AG04449 (cell line): ENCODE data around the gene MYO18B.

Experiments used
- CTCF ChIA-PET: fragments of 350-600 bp; formaldehyde crosslinking; extraction: SDS; loops from one replicate; lab custom pipeline; 2021; ENCODE audit warnings: antibody characterized with exemption; lab: Yijun Ruan, JAX
- POLR2A ChIA-PET: fragments of 400-600, 350-600 bp; formaldehyde crosslinking; extraction: SDS; loops from one replicate; lab custom pipeline; 2020; ENCODE audit warnings: antibody characterized with exemption, inconsistent platforms; lab: Yijun Ruan, JAX
- DNase-seq: peaks from one replicate; pipeline ENCODE4 v3.0.0-alpha.2; 2010; ENCODE audit warnings: low read depth, low spot score
- H3K4me3 ChIP-seq: 2 replicates; pipeline ENCODE4 v1.5.1; 2011; ENCODE audit warnings: low read depth, mild to moderate bottlenecking, control low read depth, low read length
- TF ChIP-seq, protein P1 (sequence below): IDR thresholded peaks from one replicate; pipeline ENCODE4 v1.5.1; 2011; ENCODE audit warnings: mild to moderate bottlenecking, moderate library complexity, low read length, control low read depth, inconsistent platforms; ENCODE audit not compliant: insufficient read depth; ENCODE audit errors: missing control alignments

The MYO18B gene

DNA sequence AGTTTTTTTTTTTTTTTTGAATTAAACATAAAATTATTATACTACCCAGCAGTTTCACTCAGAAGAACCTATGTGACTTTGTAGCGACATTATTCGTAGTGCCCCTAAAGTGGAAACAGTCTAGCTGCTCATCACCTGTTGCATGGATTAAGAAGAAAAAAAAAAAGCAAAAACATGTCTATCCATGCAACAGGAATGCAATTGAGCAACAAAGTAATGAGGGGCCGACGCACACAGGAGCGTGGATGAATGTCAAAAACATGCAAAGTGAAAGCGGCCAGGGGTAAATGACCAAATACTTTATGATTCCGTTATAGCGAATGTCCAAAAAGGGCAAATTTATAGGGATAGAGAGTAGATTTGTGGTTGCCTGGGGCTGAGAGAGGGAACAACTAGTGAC lies 16.3 kb downstream of the MYO18B start:
- TF ChIP-seq, protein P1, sequence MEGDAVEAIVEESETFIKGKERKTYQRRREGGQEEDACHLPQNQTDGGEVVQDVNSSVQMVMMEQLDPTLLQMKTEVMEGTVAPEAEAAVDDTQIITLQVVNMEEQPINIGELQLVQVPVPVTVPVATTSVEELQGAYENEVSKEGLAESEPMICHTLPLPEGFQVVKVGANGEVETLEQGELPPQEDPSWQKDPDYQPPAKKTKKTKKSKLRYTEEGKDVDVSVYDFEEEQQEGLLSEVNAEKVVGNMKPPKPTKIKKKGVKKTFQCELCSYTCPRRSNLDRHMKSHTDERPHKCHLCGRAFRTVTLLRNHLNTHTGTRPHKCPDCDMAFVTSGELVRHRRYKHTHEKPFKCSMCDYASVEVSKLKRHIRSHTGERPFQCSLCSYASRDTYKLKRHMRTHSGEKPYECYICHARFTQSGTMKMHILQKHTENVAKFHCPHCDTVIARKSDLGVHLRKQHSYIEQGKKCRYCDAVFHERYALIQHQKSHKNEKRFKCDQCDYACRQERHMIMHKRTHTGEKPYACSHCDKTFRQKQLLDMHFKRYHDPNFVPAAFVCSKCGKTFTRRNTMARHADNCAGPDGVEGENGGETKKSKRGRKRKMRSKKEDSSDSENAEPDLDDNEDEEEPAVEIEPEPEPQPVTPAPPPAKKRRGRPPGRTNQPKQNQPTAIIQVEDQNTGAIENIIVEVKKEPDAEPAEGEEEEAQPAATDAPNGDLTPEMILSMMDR = no peak
- CTCF ChIA-PET = interaction anchor here (1.6 kb wide), 1 partner anchor 9 kb away, joined by 5 read pairs; no protein-coding TSS in a partner anchor
- H3K4me3 ChIP-seq = no peak overlapping the region
- no peak for DNase-seq
- POLR2A ChIA-PET = no interaction called here

DNA sequence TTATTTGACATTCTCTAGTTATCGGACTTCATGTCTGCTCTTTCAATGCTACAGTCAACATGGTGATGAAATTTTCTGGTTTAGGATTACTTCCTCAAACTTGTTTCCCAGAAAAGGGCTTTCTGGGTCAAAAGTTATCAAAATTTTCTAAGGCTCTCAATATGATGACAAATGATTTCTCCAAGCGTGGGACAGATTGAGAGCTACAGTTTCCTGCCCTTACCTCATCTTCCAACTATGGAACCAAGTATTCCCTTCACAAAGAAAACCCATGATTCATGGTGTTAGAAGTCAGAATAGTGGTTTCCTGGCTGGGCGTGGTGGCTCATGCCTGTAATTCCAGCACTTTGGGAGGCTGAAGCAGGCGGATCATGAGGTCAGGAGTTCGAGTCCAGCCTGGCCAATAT lies 17.8 kb downstream of the MYO18B start:
- ChIA-PET POLR2A (interaction anchor here (1.0 kb wide), 1 partner anchor 13 kb away, joined by 9 read pairs; no protein-coding TSS in a partner anchor), CTCF (interaction anchor here (0.9 to 5.9 kb wide), 3 partner anchors 13 to 399 kb away, joined by 3 to 76 read pairs (median 3); no protein-coding TSS in a partner anchor)
- TF ChIP-seq, protein P1 = no peak
- peak; percentile 90 for DNase-seq
- no peak overlapping the region for H3K4me3 ChIP-seq

DNA sequence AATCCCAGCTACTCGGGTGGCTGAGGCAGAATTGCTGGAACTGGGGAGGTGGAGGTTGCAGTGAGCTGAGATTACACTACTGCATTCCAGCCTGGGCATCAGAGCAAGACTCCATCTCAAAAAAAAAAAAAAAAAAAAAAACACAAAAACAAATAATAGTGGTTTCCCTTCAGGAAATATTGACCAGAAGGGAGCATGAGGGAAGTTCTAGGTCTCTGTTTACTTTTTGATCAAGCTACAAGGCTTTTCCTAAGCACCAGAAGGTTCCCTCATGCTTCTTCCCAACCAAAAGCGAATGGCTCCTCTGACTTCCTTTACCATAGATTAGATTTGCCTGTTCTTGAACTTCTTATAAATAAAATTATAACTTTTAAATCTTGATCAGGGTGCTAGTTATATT lies 18.3 kb downstream of the MYO18B start:
- no peak overlapping the region for H3K4me3 ChIP-seq
- TF ChIP-seq, protein P1 = no peak
- DNase-seq = no peak
- POLR2A ChIA-PET = interaction anchor here (1.0 kb wide), 1 partner anchor 13 kb away, joined by 9 read pairs; no protein-coding TSS in a partner anchor
- CTCF ChIA-PET = interaction anchor here (0.9 to 5.9 kb wide), 4 partner anchors 13 to 399 kb away, joined by 3 to 76 read pairs (median 3); no protein-coding TSS in a partner anchor

DNA sequence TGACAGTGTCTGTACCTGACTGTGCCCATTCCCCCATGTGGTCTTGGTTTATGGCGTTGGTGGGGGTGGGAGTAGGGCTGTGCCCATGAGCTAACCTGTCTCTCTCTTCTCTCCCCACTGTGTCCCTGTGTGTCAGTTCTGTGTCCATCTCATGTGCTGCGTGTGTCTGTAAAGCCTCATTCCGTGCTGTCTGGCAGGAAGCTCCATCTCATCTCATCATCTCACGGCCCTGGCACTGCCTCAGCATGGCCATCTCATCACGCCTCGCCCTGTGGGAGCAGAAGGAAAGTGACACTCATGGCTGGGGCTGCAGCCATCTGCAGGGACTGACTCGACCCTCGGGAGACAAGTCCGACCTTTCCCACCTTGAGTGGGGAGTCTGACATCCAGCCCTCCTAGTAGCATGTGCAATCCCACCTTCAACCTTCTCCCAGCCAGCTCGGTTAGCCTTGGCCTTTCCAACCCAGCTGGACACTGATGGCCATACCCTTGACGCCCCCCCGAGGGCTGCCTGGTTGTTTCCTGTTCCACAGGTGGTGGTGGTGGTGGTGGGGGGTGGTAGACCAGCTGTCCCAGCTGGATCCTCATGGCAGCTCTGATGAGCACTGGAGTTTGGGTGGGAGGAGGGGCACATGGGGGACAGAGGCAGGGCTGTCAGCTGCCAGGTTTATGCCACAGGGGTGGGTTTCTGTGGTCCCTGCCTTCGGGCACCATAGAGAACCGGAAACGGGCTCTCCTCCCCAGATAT lies 19.0 kb downstream of the MYO18B start:
- POLR2A ChIA-PET = no interaction called here
- no peak overlapping the region for H3K4me3 ChIP-seq
- TF ChIP-seq, protein P1 = no peak
- CTCF ChIA-PET = interaction anchor here (1.0 to 5.9 kb wide), 4 partner anchors 12 to 313 kb away, joined by 3 to 76 read pairs (median 8); no protein-coding TSS in a partner anchor
- DNase-seq = no peak

DNA sequence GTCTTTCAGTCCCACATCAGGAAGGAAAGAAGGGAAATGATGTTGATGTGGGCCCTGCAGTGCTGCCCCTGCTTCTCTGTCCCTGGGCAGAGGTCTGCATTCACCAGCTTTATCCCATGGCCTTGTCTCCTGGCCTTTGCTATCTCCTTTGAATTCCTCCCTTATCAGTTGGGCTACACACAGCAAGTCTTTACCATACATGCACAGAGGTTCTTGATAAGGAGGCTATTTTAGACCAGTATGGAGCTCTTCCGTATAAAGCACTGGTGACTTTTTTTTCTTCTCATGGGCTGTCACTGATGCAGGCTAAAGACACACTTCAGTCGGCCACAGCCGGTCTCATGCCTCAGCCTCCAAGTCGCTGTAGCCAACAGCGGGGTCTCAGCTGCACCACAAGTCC lies 20.2 kb downstream of the MYO18B start:
- no peak for DNase-seq
- ChIA-PET CTCF (interaction anchor here (2.6 to 5.9 kb wide), 2 partner anchors 11 to 314 kb away, joined by 13 to 76 read pairs; no protein-coding TSS in a partner anchor), POLR2A (no interaction called here)
- H3K4me3 ChIP-seq = no peak overlapping the region
- TF ChIP-seq, protein P1 = no peak

DNA sequence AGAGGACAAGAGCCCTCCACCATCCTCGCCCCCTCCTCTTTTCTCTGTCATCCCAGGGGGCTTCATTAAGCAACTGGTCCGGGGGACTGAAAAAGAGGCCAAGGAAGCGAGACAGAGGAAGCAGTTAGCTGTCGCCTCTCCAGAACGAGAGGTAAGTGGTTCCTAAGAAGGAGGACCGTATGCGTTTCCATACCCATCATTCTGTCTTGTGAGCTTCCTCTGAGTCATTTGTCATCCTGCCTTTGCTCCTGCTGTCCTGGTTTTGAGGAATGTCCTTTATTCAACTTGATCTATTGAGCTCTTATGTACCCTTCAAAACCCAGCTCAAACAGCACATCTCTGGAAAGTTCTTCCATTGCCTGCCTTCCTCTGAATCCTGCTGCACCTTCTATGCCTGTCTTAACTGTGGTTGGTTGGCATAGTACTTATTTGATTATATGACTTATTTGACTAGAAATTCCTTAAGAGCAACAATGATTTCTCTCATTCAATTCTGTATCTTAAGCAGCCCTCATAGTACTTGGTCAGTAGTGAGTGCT lies 21.3 kb downstream of the MYO18B start:
- no peak for DNase-seq
- ChIA-PET POLR2A (no interaction called here), CTCF (interaction anchor here (1.3 to 5.9 kb wide), 4 partner anchors 10 to 561 kb away, joined by 3 to 76 read pairs (median 8); no protein-coding TSS in a partner anchor)
- H3K4me3 ChIP-seq = no peak overlapping the region
- TF ChIP-seq, protein P1 = no peak
